Peyer's patch (tissue), 4 donors: Measurements from ENCODE around the gene INSC. TPM values are rescaled to one million over a fixed set of nuclear protein-coding genes. Genes with fewer than 3 reads are reported as not detected.

Experiments
- DNase-seq, 3 donors: peaks; one replicate each; pipeline ENCODE4 v3.0.0-alpha.2; 2017 to 2019
- H3K27ac ChIP-seq, 4 donors: fragments of 200-600 bp; sonication (generic); one replicate each; pipeline ENCODE4 v1.5.1; 2016 to 2019
- H3K27me3 ChIP-seq, 2 donors: fragments of 200-600 bp; sonication (generic); one replicate each; pipeline ENCODE4 v1.5.1; 2019
- H3K36me3 ChIP-seq, 3 donors: fragments of 200-600 bp; sonication (generic); one replicate each; pipeline ENCODE4 v1.5.1; 2016 to 2019
- H3K4me1 ChIP-seq, 4 donors: fragments of 200-600 bp; sonication (generic); one replicate each; pipeline ENCODE4 v1.5.1; 2016 to 2019
- H3K4me3 ChIP-seq, 4 donors: fragments of 200-600 bp; sonication (generic); 1 replicate in 3 of 4; 2 replicates in 1 of 4; pipeline ENCODE4 v1.5.1; 2016 to 2019; ENCODE audit warnings: mild to moderate bottlenecking in 1 of 4
- H3K9me3 ChIP-seq, 4 donors: fragments of 200-600 bp; sonication (generic); one replicate each; pipeline ENCODE4 v1.5.1; 2016 to 2019; ENCODE audit warnings: mild to moderate bottlenecking in 1 of 4
- POLR2A ChIP-seq, 2 donors: fragments of 450-650 bp; IDR thresholded peaks; one replicate each; pipeline ENCODE4 v1.5.1; 2017; ENCODE audit warnings: antibody characterized with exemption in 2 of 2, mild to moderate bottlenecking in 2 of 2, moderate library complexity in 2 of 2
- total RNA-seq, 4 donors: library from RNA; depleted of rRNA; stranded (reverse); fragments of >200 nt; gene quantifications; one replicate each; pipeline ENCODE4 v1.1.0, GENCODE V29; 2016
- TF ChIP-seq, protein P1 (sequence below), 6 experiments: fragments of 450-650 bp in 4 of 6; fragments of 200-600 bp in 2 of 6; sonication (generic) in 1 of 6; IDR thresholded peaks; one replicate each; pipeline ENCODE4 v1.5.1; 2017 to 2019; ENCODE audit warnings: antibody characterized with exemption in 6 of 6, mild to moderate bottlenecking in 3 of 6, moderate library complexity in 1 of 6

The INSC gene
- total RNA-seq, 4 donors from 2014 or later, result 3.0 to 28.1 (median 6.8) TPM

DNA sequence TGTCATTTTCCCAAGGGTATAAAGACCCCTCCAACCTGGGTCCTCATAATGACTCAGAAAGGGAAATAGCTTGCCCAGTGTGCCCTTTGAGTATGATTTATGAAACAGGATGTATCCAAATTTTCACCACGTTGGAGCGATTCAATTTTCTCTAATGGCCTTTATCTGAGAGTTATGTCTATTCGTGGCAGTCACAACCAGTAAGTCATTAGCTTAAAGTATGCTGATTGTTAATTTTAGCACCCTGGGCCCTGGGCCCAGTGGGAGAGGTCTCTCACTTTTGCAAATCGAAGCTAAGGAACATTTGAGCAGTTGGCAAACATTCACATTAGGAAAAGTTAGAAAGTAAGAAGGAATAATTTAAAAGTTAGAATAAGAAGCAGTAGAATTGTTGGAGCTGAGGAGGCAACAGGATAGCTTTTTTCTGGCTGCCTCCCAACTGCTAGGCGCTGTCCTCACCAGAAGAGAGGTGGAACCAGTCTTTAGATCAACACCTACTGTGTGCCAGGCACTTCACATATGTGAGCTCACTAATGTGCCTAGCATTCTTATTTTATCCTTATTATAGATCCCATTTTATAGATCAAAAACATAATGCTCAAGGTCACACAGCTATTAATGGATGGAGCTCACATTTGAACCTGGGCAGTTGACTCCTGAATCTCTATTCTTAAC is 24.5 kb downstream of the INSC start:
- TF ChIP-seq, protein P1, sequence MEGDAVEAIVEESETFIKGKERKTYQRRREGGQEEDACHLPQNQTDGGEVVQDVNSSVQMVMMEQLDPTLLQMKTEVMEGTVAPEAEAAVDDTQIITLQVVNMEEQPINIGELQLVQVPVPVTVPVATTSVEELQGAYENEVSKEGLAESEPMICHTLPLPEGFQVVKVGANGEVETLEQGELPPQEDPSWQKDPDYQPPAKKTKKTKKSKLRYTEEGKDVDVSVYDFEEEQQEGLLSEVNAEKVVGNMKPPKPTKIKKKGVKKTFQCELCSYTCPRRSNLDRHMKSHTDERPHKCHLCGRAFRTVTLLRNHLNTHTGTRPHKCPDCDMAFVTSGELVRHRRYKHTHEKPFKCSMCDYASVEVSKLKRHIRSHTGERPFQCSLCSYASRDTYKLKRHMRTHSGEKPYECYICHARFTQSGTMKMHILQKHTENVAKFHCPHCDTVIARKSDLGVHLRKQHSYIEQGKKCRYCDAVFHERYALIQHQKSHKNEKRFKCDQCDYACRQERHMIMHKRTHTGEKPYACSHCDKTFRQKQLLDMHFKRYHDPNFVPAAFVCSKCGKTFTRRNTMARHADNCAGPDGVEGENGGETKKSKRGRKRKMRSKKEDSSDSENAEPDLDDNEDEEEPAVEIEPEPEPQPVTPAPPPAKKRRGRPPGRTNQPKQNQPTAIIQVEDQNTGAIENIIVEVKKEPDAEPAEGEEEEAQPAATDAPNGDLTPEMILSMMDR (IDR thresholded peaks at IDR 0.05), result no peak
- TF ChIP-seq POLR2A (IDR thresholded peaks at IDR 0.05), result no peak

DNA sequence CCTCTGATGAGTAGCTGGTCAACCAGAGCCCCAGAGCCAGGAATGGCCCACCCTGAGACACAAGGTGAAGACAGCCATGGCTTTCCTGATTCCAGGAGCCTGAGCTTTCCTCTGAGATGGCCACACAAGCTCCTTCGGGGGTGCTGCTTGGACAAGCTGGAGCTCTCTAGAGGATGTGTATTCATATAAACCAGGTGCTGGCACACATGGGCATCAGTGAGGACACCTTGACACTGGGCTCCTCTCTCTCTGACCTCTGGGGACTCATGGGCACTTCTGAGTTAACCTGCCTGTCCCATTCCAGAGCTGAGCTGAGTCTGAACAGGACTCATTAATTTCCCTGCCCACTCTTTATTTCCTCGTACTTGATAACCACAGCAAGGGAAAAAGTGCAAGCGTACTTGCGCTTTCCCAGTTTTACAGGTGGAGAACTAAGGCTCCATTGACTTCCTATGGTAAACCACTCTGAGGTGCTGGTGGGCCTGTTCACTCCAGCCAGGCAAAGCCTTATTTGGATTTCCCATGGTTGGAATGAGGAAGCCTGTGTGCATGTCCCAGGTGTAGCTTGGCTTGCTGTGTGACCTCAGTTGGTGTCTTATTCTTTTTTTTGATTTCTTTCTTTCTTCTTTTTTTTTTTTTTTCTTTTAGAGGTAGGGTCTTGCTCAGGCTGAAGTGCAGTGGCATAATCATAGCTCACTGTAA is 25.4 kb downstream of the INSC start:
- TF ChIP-seq, protein P1 (IDR thresholded peaks at IDR 0.05), result no peak
- TF ChIP-seq POLR2A (IDR thresholded peaks at IDR 0.05), result no peak

More for the DNA sequence above, 24.5 kb downstream of the INSC start:
- H3K27ac ChIP-seq, result no peak overlapping the region
- no peaks in the 10 kb centered on the region for H3K9me3 ChIP-seq
- no peaks in the 10 kb centered on the region for H3K27me3 ChIP-seq
- no peaks in the 10 kb centered on the region for H3K36me3 ChIP-seq
- DNase-seq, result no peak
- H3K4me3 ChIP-seq, result no peak overlapping the region
- no peaks in the 10 kb centered on the region for H3K4me1 ChIP-seq

DNA sequence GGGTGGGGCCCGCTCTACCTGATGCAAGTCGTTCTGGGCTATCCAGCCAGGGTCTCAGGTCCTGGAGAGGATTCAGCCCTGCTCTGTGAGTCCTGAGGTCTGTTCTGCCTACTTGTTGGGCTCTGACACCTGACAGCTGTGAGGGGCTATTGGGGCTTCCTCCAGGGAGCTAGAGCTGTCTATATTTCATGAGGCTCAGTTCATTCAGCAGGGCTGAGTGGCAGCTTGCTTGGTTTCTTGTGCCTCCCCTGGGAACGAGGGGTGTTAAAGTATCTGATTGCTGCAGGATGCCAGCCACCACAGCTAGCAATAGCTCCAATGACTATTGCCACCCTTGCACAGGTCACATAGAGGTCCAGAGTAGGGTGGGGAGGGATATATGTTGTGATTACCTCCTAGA is 26.7 kb downstream of the INSC start:
- peaks cover 0 to 7% (median 0%) of the 10 kb centered on the region in 4 donors for H3K4me1 ChIP-seq
- DNase-seq, result no peak
- no peak overlapping the region for H3K27ac ChIP-seq
- no peaks in the 10 kb centered on the region for H3K27me3 ChIP-seq
- TF ChIP-seq POLR2A (IDR thresholded peaks at IDR 0.05), result no peak
- TF ChIP-seq, protein P1 (IDR thresholded peaks at IDR 0.05), result no peak
- no peaks in the 10 kb centered on the region for H3K9me3 ChIP-seq
- no peaks in the 10 kb centered on the region for H3K36me3 ChIP-seq
- H3K4me3 ChIP-seq, result no peak overlapping the region

More for the DNA sequence above, 25.4 kb downstream of the INSC start:
- H3K27ac ChIP-seq, result no peak overlapping the region
- DNase-seq, result no peak
- no peaks in the 10 kb centered on the region for H3K27me3 ChIP-seq
- H3K4me3 ChIP-seq, result no peak overlapping the region
- no peaks in the 10 kb centered on the region for H3K9me3 ChIP-seq
- H3K36me3 ChIP-seq, result no peaks in the 10 kb centered on the region
- H3K4me1 ChIP-seq, result no peaks in the 10 kb centered on the region

DNA sequence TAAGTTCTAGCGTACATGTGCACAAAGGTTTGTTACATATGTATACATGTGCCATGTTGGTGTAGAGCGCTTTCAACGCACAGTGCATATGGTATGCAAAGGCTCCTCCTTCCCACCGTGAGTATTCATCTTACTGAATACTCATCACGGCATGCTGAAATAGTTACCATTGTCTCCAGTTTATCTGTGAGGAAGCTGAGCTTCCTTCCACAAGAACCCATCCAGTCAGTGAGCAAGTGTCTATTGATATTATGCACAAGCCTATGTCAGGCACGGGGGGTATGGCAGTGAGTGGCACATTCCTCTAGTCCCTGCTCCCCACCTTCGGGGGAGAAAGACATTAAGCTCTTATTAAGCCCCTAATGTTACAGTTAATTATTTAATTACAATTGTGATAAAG is 28.1 kb downstream of the INSC start:
- no peak for DNase-seq
- Histone ChIP-seq H3K9me3 (no peaks in the 10 kb centered on the region), H3K4me3 (no peak overlapping the region), H3K27me3 (no peaks in the 10 kb centered on the region), H3K36me3 (no peaks in the 10 kb centered on the region), H3K4me1 (peaks cover 0 to 10% (median 0%) of the 10 kb centered on the region in 4 donors), H3K27ac (no peak overlapping the region)
- no peak for TF ChIP-seq POLR2A (IDR thresholded peaks at IDR 0.05)
- TF ChIP-seq, protein P1 (IDR thresholded peaks at IDR 0.05), result no peak

DNA sequence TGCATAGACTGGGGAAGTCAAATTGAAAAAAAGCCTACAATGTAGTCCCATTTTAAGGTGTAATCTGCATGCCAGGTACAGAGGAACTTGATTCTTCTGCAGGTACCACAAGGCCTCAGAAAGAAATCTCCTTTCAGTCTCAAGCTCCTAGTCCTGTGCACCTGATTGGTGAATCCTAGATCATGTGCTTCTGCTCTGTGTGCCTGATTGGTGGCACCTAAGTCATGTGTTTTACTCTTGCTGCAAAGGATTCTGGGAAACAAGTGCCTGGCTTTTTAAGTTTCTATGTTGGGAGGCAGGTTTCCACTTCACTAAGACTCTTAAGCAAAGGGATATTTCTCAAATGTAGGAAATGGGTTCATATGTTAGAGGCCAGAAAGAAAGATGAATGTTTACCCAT is 29.1 kb downstream of the INSC start:
- H3K4me3 ChIP-seq, result no peak overlapping the region
- TF ChIP-seq, protein P1 (IDR thresholded peaks at IDR 0.05), result no peak
- H3K4me1 ChIP-seq, result peaks cover 0 to 10% (median 0%) of the 10 kb centered on the region in 4 donors
- no peak for DNase-seq
- H3K36me3 ChIP-seq, result no peaks in the 10 kb centered on the region
- no peak overlapping the region for H3K27ac ChIP-seq
- H3K27me3 ChIP-seq, result no peaks in the 10 kb centered on the region
- no peaks in the 10 kb centered on the region for H3K9me3 ChIP-seq
